GM18505 (cell line): ENCODE data around the gene OR4D10.
"Not testable (repeated sequence)": the region's sequence is repeated elsewhere in the genome, so short reads cannot be mapped to it uniquely, and the experiment has no call there.

Experiments
- ATAC-seq: cut with Tn5 transposase; IDR thresholded peaks from one replicate; pipeline ENCODE4 v1.9.1; 2021; ENCODE audit not compliant: unreplicated experiment
- POLR2A ChIP-seq: IDR thresholded peaks from 4 replicates; pipeline ENCODE4 v1.6.1; 2011; ENCODE audit warnings: borderline replicate concordance; ENCODE audit not compliant: insufficient read depth, insufficient read length; ENCODE audit errors: extremely low read depth

The OR4D10 gene

DNA sequence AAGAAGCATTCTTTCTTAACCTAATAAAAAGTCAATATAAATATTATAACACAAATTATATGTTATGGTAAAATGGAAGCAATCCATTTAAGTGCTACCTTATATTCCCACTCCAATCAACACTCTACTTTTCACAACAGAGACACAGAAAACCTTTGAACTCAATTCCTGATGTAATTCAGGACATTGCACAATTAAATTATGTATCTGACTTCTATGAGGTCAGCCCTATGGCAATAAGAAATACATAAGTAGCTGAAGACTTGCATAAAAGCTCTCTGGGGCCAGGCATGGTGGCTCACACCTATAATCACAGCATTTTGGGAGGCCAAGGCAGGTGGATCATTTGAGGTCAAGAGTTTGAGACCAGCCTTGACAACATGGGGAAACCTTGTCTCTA lies 6.8 kb downstream of the OR4D10 start:
- no peak for ATAC-seq
- no peak for TF ChIP-seq POLR2A

DNA sequence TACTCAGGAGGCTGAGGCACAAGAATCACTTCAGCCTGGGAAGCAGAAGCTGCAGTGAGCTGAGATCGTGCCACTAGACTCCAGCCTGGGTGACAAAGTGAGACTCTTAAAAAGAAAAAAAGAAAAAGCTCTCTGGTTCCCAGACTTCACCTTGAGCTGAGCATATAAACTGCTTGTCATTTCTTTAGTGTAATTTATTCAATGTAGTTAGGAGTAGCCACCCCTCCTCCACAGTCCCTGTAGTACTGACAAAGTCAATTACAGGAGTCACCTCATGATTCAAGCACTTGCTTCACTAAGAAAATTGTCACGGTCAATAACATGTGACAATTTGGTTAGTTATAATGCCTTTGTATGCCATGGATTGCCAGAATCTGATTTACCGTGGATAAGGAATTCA lies 7.2 kb downstream of the OR4D10 start:
- TF ChIP-seq POLR2A, result no peak
- ATAC-seq, result no peak

DNA sequence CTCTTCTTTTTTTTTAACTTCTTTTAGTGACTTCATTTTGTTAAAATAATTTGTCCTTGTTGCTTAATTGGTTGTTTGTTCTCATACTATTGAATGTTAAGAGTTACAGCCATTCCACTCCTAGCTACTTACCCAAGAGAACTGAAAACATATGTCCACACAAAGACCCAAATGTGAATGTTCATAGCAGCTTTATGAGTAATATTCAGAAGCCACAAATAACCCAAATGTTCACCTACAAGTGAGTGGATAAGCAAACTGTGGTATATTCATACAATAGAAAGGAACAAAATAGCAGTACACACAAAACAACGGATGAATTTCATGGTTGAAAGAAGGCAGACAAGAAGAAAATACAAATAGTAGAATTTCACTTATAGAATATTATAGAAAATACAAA lies 28.8 kb downstream of the OR4D10 start:
- ATAC-seq, result no peak
- TF ChIP-seq POLR2A, result no peak

DNA sequence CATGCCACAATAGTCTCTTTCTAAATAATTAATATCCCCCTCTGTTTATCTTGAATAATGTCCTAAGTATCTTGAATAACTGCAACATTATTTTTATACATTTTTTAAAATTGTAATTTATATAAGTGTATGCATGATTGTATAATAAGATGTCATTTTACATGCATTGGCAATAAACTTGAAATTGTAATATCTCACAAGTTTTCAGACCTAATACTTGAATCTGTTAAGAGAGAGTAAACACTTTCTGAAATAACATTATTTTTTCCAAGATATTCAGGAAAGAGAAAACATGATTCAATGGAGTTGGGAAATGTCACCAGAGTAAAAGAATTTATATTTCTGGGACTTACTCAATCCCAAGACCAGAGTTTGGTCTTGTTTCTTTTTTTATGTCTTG lies 30.2 kb downstream of the OR4D10 start, which contains the start of gene OR4D11:
OR4D11 (plus strand) TSS at position 301 of the 400 bp plus-strand sequence; CDS start at position 301, 0 bp downstream.
- TF ChIP-seq POLR2A, result no peak
- no peak for ATAC-seq

DNA sequence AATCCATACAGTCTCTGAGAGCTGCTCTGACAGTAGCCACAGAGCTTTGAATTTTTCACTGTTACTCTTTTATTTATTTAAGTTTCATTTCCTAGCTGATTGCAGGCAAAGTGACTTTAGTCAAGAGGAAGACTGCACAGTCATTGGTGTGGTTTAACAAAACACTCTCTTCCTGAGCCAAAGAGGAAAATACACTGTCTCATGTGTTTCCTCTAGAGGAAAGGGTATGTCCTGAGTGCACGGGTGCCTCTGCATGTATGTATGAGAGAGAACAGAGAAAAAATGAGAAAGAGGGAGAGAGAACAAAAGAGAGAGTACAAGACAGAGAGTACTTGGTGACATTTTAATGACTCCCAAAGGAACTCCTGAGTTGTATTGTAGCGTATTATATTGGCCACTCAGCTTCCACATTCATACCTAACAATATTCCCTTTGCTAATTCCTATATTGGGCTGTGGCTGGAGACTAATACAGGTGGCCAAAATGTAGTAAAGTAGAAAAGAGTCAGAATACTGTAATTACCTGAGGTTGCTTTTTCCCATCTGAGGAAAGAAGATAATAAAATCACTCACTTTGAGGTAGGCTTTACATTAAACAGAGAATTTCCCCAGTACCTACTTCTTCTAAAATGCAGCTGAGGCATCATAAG lies 38.0 kb downstream of the OR4D10 start, which contains the start of gene OR4D9:
OR4D9 (plus strand) TSS at position 599 of the 649 bp plus-strand sequence. CDS start 3,374 bp downstream, outside the sequence.
- ATAC-seq, result no peak
- no peak for TF ChIP-seq POLR2A

DNA sequence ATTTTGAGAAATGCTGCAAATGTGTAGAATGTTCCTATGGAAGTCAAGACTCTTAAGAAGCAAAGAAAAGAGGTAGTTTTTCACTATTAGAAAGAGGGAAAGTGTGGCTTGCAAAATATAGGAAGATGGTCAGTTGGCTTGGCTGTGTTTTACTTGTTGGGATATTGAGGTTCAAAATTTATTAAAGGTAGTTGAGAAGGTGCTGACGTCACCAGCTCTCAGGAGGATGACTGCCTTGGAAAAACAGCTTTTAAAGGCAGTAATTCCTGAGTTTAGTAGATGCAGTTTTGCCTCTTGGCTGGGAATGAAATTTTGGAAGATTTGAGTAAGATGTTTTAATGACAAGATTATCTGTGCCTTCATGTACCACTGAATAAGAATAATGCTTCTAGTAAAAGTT lies 38.6 kb downstream of the OR4D10 start:
- no peak for ATAC-seq
- no peak for TF ChIP-seq POLR2A

DNA sequence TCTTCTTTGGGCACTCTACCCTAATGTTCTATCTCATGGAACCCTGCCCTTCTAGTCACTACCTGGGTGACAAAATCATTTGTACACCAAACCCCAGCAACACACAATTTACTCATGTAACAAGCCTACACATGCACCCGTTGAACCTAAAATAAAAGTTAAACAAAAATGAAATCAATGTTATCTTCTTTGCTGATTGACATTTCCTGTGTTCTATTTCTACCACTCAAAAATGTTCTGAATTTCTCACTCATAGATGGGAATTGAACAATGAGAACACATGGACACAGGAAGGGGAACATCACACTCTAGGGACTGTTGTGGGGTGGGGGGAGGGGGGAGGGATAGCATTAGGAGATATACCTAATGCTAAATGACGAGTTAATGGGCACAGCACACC lies 47.0 kb downstream of the OR4D10 start:
- ATAC-seq, result not testable (repeated sequence)

DNA sequence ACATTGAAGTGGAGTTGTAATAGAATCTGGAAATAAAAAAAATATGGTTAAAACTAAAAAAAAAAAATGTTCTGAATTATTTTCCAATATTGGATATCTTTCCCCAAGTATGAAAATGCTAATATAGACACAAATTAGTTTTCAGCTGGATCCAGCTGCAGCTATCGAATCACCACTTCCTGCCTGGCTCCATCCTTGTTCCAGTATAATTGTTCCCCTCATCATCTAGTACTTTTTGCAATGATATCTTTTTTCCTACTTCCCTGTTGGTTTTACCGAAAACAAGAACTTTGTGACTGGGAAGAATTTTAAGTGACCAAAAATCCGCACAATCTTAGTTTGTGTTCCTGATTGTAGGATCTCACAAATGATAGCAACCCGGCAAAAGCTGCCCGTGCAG lies 47.6 kb downstream of the OR4D10 start:
- ATAC-seq, result no peak
- TF ChIP-seq POLR2A, result no peak

DNA sequence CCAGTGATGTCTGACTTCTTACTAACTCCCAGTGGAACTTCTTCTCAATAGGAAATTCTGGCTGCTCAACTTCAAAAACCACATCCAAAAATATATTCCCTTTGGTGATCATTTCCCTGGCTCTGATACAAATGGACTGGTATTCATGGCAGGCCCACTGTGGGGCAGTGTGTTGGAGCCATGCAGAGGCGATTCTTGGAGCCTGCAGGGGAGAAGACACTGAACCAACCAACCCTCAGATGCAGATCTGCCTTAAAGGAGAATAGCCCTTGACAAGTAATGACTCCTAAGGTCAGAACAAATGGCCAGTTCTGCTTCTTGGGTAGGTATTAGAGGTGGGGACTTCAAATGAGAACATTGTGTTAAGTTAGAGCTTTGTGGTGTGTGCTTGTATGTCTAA lies 50.4 kb downstream of the OR4D10 start:
- no peak for ATAC-seq
- no peak for TF ChIP-seq POLR2A

DNA sequence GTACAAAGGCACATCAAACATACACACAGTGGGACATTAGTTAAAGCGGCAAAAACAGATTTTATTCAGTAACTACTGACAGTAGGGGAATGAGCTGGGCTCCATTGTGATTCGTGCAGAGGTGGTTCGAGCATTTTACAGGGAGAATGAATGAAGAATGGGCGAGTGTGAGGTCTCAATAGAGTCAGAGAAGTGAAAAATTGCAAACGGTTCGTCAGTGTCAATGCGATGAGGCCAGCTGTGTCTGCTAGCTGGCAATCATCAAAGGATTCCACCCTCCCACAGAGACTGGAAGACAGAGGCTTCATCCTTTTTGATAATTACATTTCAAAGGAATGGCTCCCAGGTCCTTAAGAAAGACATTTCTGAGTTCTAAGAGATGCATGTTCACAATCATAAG lies 55.6 kb downstream of the OR4D10 start:
- ATAC-seq, result no peak
- no peak for TF ChIP-seq POLR2A
